Cardiac fibroblast (primary cell): ENCODE measurements around the gene STAU1.
A peak's percentile ranks its signal among the peaks of the same experiment; 100 is the strongest.
"Not testable (repeated sequence)": the region's sequence is repeated elsewhere in the genome, so short reads cannot be mapped to it uniquely, and the experiment has no call there.

Experiments
- DNase-seq, 2 donors: peaks; one replicate each; pipeline versions ENCODE4 v3.0.0 to v3.0.0-alpha.2; 2010; ENCODE audit warnings: low read depth in 2 of 2
- H3K4me3 ChIP-seq, 2 donors: replicated peaks in 1 of 2; 1 replicate in 1 of 2; 2 replicates in 1 of 2; pipeline ENCODE4 v1.5.1; 2011; ENCODE audit warnings: low read depth in 2 of 2, low read length in 2 of 2, mild to moderate bottlenecking in 2 of 2, moderate library complexity in 1 of 2
- CTCF ChIP-seq: IDR thresholded peaks from one replicate; pipeline ENCODE4 v1.5.1; 2011; ENCODE audit warnings: low read depth, mild to moderate bottlenecking, low read length, inconsistent platforms

The STAU1 gene

GRCh38 chr20:49140411-49140810 is 47.7 kb downstream of the STAU1 start:
- no peak overlapping the region for H3K4me3 ChIP-seq
- TF ChIP-seq CTCF, result no peak
- no peak for DNase-seq

DNA sequence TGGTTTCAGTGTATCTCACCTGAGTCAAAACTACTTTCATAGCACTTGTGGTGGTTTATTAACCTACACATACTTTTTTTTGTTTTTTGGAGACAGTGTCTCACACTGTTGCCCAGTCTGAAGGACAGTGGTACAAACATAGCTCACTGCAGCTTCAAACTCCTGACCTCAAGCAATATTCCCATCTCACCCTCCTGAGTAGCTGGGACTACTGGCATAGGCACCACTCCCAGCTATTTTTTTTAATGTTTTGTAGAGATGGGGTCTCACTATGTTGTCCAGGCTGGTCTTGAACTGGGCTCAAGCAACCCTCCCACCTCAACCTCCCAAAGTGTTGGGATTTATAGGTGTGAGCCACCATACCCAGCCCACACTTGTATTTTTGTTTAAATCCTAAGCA is 49.7 kb downstream of the STAU1 start:
- no peak for TF ChIP-seq CTCF
- no peak overlapping the region for H3K4me3 ChIP-seq
- no peak for DNase-seq

DNA sequence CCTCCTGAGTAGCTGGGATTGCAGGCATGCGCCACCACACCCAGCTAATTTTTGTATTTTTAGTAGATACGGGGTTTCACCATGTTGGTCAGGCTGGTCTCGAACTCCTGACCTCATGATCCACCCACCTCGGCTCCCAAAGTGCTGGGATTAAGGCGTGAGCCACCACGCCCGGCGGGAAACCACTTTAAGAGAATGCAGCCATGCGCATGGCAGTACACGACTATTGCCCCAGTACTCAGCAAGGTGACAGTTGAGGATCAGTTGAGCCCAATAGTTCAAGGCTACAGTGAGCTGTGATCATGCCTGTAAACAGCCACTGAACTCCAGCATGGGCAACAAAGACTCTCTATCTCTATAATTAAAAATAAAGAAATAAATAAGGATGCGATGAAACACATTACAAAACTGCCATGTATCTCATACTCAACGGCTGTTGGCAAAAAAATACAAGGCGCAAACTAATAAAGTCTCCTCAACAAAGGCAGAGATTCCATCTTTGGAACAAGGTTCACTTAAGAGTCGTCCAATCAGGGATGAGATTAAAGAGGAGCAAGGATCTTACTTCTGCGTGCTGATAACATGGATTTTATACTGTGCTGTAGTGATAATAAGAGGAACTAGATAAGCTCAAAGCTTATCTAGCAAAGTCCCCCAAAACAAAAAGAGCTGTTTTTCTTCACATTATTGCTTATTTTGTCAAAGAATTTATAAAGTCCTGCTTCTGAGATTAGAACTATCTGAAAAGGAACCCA is 51.1 kb downstream of the STAU1 start:
- no peak for DNase-seq
- no peak overlapping the region for H3K4me3 ChIP-seq
- no peak for TF ChIP-seq CTCF

DNA sequence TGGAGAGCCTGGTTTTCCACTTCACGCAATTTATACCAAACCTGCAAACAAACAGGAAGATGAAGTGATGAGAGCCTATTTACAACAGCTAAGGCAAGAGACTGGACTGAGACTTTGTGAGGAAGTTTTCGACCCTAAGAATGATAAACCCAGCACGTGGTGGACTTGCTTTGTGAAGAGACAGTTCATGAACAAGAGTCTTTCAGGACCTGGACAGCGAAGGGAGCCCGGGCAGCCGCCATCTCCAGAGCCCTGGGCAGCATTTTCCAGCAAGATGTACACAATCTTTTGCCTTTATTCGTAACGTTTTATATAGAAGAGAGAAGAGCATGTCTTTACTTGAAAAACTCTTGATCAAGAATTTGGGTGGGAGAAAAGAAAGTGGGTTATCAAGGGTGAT is 53.3 kb downstream of the STAU1 start:
- not testable (repeated sequence) for H3K4me3 ChIP-seq, DNase-seq

- DNase-seq, result no peak
- TF ChIP-seq CTCF, result no peak
- H3K4me3 ChIP-seq, result no peak overlapping the region
Measured at GRCh38 chr20:49133571-49133970, 54.6 kb downstream of the STAU1 start.

GRCh38 chr20:49132995-49133478 is 55.1 kb downstream of the STAU1 start:
- peak; percentile 81 to 87 for DNase-seq
- no peak overlapping the region for H3K4me3 ChIP-seq
- TF ChIP-seq CTCF, result peak; percentile 36

DNA sequence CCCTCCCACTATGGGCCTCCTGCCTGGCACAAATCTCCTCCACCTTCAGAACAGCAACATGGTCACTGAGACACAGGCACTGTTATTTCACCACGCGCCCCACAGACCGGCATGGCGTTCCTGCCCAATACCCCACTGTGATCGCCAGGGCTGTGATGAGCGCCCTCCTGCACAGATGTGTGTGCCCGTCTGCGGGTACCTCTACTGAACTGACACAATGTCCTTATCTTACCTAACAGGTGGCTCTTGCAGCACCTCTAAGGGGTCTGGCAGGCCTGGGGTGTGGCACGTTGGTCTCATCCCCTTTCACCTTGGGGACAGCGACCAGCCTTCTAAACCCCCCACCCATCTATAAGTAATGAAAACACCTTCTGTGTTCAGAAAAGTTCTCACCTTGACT is 64.2 kb downstream of the STAU1 start:
- no peak for TF ChIP-seq CTCF
- no peak for DNase-seq

More for the DNA sequence above, 64.2 kb downstream of the STAU1 start:
- H3K4me3 ChIP-seq, result no peak overlapping the region
